Measurements from ENCODE around the gene SEMA4C.

GRCh38 chr2:96830044-96830562, 39.8 kb downstream of the SEMA4C start:
- TF ChIP-seq CTCF (IDR thresholded peaks at IDR 0.05) = no peak
- TF ChIP-seq RAD21 (conservative IDR thresholded peaks at IDR 0.05 in 1 of 2, IDR thresholded peaks at IDR 0.05 in 1 of 2) = no peak
- no peak for TF ChIP-seq JUNB (IDR thresholded peaks at IDR 0.05)
- TF ChIP-seq MAX (IDR thresholded peaks at IDR 0.05) = no peak
- TF ChIP-seq RFX5 (IDR thresholded peaks at IDR 0.05) = no peak
- no peak for TF ChIP-seq HDAC2 (IDR thresholded peaks at IDR 0.05)
- no peak for TF ChIP-seq RNF2 (IDR thresholded peaks at IDR 0.05; ENCODE audit: borderline replicate concordance, low read depth)
- TF ChIP-seq RCOR1 (IDR thresholded peaks at IDR 0.05; ENCODE audit: low read depth, low read length) = no peak
- no peak for TF ChIP-seq POLR2A (IDR thresholded peaks at IDR 0.05; ENCODE audit: low read length)
- no peak for TF ChIP-seq CEBPB (IDR thresholded peaks at IDR 0.05)
- no peak for TF ChIP-seq ZC3H11A (IDR thresholded peaks at IDR 0.05)
- TF ChIP-seq EP300 (IDR thresholded peaks at IDR 0.05) = no peak
- no peak for TF ChIP-seq TP53 (CRISPR knock-in tag; IDR thresholded peaks at IDR 0.05)
